Stimulated activated CD8-positive, alpha-beta memory T cell treated with anti-CD3 and anti-CD28 coated beads, Interleukin-2, amount 100 ng/mL, for 48 hours (primary cell): ENCODE results near the gene HLA-DQB1.

ENCODE experiments used
- DNase-seq, 2 donors: peaks; one replicate each; pipeline ENCODE4 v3.0.0-alpha.2; 2020; ENCODE audit warnings: low read depth in 2 of 2

Gene HLA-DQB1

GRCh38 chr6:32627249-32627648 is 39.2 kb downstream of the HLA-DQB1 start:
- DNase-seq, result no peak

DNA sequence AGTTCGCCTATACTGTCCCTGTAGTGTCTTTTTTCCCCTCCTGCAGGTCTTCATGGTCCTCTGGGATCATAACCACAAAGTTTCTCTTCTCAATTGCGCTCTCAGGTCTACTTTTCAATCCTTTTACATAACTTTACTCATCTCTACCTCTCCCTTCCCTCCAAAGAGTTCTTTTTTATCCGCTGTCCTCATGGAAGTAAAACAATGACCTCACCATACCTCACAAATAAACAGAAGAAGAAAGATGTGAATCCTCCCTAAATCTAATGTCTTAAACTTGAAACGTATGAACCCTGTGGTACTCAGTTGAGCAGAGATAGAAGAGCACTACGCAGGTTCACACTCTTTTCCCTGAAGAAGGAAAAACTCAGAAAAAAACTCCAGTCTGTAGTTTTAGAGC is 41.3 kb downstream of the HLA-DQB1 start:
- no peak for DNase-seq

- no peak for DNase-seq
These were observed 41.9 kb downstream of the HLA-DQB1 start for GRCh38 chr6:32624565-32624964.

DNA sequence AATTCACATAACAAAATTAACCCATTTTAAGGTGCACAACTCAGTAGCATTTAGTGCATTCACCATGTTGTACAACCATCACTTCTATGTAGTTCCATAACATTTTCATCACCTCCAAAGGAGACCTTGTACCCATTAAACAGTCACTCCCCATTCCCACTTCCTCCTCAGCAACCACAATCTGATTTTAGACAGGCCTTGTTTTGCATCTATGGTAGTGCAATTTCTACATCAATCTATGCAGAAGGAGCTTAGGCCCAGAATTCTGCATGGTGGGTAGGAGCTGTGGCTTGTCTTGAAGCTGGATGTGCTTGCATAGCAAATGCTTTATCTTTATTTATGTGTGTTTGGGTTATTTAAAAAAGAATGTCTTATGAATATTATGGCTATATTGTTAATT is 42.8 kb downstream of the HLA-DQB1 start:
- DNase-seq, result no peak

- DNase-seq, result peak in 1 of 2 donors; percentile 10
These were observed 43.7 kb downstream of the HLA-DQB1 start for GRCh38 chr6:32622545-32623401.

DNA sequence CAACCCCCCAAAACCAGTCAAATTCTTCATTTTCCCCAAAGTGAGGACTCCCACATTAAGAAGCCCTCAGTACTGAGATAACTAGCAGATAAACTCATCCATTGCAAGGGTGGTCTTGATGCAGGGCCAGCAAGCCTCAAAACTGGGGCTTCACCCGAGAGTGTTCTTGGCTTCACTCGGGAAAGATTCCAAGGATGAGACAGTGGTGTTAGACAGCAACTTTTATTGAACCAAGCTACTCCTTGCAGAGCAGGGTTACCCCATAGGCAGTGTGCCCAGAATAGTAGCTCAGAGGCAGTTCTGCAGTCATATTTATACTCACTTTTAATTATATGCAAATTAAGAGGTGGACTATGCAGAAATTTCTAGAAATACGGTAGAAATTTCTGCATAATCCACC is 45.1 kb downstream of the HLA-DQB1 start:
- DNase-seq, result no peak

DNA sequence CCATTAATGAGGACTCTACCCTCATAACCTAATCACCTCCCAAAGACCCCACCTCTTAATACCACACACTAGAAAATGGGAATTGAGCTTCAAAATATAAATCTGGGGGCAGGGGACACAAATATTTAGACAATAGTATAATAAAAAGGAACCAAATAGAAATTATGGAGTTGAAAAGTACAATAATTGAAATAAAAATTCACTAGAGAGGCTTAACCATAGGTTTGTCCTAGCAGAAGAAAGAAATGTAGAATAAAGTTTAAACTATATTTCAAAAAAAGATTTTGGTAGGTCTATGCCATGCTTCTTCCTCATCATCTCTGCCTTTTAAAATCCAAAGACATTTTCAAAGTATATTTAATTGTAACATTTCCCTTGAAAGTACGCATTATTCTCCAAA is 48.7 kb downstream of the HLA-DQB1 start:
- no peak for DNase-seq

DNA sequence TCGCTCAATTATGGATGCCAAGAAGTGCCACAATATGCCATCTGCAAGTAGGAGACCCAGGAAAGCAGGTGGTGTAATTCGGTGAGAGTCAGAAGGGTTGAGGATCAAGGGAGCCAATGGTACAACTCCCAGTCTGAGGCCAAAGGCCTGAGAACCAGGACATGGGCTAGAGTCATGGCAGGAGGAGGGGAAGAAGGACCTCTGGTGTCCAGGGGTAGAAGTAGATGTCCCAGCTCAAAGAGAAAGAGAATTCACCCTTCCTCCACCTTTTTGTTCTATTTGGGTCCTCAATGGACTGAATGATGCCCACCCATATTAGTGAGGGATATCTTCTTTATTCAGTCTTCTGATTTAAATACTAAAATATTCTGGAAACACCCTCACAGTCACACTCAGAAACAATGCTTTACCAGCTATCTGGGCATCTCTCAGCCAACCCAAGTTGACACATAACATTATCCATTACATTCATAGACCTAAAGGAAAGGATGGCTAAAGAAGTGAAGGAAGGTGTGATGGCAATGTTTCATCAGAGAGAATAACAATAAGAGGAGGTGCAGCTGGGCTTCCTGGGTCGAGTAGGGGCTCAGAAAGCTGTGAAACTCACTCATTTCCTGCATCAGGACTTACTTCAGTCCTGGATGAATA is 50.4 kb downstream of the HLA-DQB1 start:
- no peak for DNase-seq

DNA sequence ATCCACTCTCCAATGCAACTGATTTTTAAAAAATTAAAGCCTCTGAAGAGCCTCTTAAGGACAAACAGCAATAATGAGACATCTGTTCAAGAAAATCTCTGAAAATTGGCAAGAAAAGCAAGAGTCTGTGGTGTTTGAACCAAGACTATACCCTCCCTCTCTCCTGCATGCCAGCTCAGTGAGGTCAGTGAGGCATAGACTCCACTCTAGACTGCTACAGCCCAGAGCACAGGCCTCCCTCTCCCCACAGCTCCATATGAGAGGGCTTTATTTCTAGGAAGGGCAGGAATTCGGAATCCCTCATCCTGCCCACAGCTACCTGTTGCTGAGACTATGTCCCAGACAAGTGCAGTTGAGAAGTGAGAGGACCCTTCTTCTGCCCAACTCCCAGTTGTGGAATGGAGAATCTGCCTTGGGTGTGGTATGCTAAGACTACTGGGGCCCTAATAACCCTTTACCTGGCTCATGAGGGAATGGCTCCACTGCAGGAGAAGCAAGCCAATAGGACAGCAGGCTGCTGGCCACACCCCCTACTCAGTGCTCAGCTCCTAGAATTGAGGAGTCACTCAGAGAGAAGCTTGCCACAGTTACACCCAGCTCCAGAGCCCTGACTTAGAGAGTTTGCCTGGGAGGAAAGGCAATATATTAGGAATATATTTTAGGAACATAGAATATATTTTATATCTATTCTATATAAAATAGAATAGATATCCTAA is 51.9 kb downstream of the HLA-DQB1 start:
- no peak for DNase-seq

GRCh38 chr6:32613475-32613874 is 53.0 kb downstream of the HLA-DQB1 start:
- DNase-seq, result no peak

GRCh38 chr6:32610682-32611296 is 55.7 kb downstream of the HLA-DQB1 start:
- DNase-seq, result no peak

- peak in 1 of 2 donors; percentile 8 for DNase-seq
These were observed 56.5 kb downstream of the HLA-DQB1 start for GRCh38 chr6:32609731-32610640.
